GM12878 (cell line): ENCODE data around the gene TMEM94. TPM values are rescaled to one million over a fixed set of nuclear protein-coding genes. Genes with fewer than 3 reads are reported as not detected.

Source experiments
- ATAC-seq: fragments of 200-7000 bp; cut with Tn5 transposase; 3 replicates; pipeline ENCODE4 v1.9.1; 2020; ENCODE audit warnings: mild to moderate bottlenecking, moderate library complexity
- BruUV-seq: library from RNA; stranded (reverse); fragments of 400-500 nt; replicated peaks from 2 replicates; lab custom pipeline; 2021; lab: Mats Ljungman, UMichigan
- CTCF ChIA-PET: fragments of 300-600 bp; sonication (Branson Sonifier 250); formaldehyde crosslinking; extraction: SDS; loops from one replicate; lab custom pipeline; 2021; ENCODE audit warnings: inconsistent platforms; lab: Yijun Ruan, JAX
- POLR2A ChIA-PET: fragments of 350-600 bp; formaldehyde crosslinking; extraction: SDS; loops from one replicate; lab custom pipeline; 2021; ENCODE audit warnings: inconsistent platforms; lab: Charles Lee
- RAD21 ChIA-PET: fragments of 300-600 bp; sonication (Branson Sonifier 250); formaldehyde crosslinking; loops from one replicate; lab custom pipeline; 2023; ENCODE audit warnings: antibody characterized with exemption; ENCODE audit not compliant: unreplicated experiment; lab: Charles Lee
- SMC1A ChIA-PET: fragments of 300-600 bp; sonication (Branson Sonifier 250); formaldehyde crosslinking; loops from one replicate; lab custom pipeline; 2023; ENCODE audit not compliant: unreplicated experiment, uncharacterized antibody; lab: Charles Lee
- DNase-seq: peaks from one replicate; pipeline ENCODE4 v3.0.0-alpha.2; 2011; ENCODE audit warnings: low read depth, low spot score
- FAIRE-seq: peaks from 3 replicates; lab custom pipeline; 2011; peaks lifted over from hg19 to GRCh38; lab: Jason Lieb, UNC
- H2AFZ ChIP-seq: 2 replicates; pipeline ENCODE4 v1.6.0; 2011; ENCODE audit warnings: low read depth, low read length, control low read depth; ENCODE audit not compliant: control insufficient read depth
- H3K27ac ChIP-seq: 2 replicates; pipeline ENCODE4 v1.5.1; 2011; ENCODE audit warnings: control low read depth; ENCODE audit not compliant: control insufficient read depth, insufficient read depth
- H3K27me3 ChIP-seq, 2 experiments: replicated peaks in 1 of 2; 2 replicates each; pipeline versions ENCODE4 v1.6.0 to v1.6.1; 2011; ENCODE audit warnings: low read length in 1 of 2; ENCODE audit not compliant: control insufficient read depth in 2 of 2, insufficient read depth in 2 of 2
- H3K36me3 ChIP-seq, 2 experiments: 2 replicates each; pipeline ENCODE4 v1.5.1; 2011; ENCODE audit warnings: low read length in 1 of 2; ENCODE audit not compliant: control insufficient read depth in 2 of 2, insufficient read depth in 2 of 2
- H3K4me1 ChIP-seq: 2 replicates; pipeline ENCODE4 v1.6.1; 2011; ENCODE audit warnings: mild to moderate bottlenecking, low read length, moderate library complexity, mixed read lengths; ENCODE audit not compliant: control insufficient read depth, insufficient read depth
- H3K4me2 ChIP-seq: 2 replicates; pipeline ENCODE4 v1.6.0; 2011; ENCODE audit warnings: control low read depth; ENCODE audit not compliant: control insufficient read depth, insufficient read depth
- H3K4me3 ChIP-seq: fragments of 200-600 bp; sonication (generic); 2 replicates; pipeline ENCODE4 v1.5.1; 2016
- H3K79me2 ChIP-seq: 2 replicates; pipeline ENCODE4 v1.6.0; 2011; ENCODE audit warnings: low read length; ENCODE audit not compliant: control insufficient read depth, insufficient read depth
- H3K9ac ChIP-seq: 2 replicates; pipeline ENCODE4 v1.8.0; 2011; ENCODE audit warnings: low read length, control low read depth, mixed read lengths; ENCODE audit not compliant: control insufficient read depth, insufficient read depth
- H3K9me3 ChIP-seq: replicated peaks from 3 replicates; pipeline ENCODE4 v1.5.1; 2011; ENCODE audit warnings: mild to moderate bottlenecking, low read length; ENCODE audit not compliant: control insufficient read depth, insufficient read depth
- H4K20me1 ChIP-seq: 2 replicates; pipeline ENCODE4 v1.6.0; 2011; ENCODE audit not compliant: control insufficient read depth, insufficient read depth
- ASH2L ChIP-seq: fragments of 300-600, 200-600 bp; sonication (generic); IDR thresholded peaks from 2 replicates; pipeline ENCODE4 v1.6.1; 2017; ENCODE audit warnings: low read depth, mild to moderate bottlenecking, borderline replicate concordance
- ATF3 ChIP-seq: IDR thresholded peaks from 2 replicates; pipeline ENCODE4 v1.6.1; 2011; ENCODE audit warnings: low read depth, mild to moderate bottlenecking, low read length, moderate library complexity, borderline replicate concordance; ENCODE audit errors: extremely low read depth
- CHD1 ChIP-seq: IDR thresholded peaks from 2 replicates; pipeline ENCODE4 v1.6.1; 2012; ENCODE audit warnings: low read depth, low read length, improper control_type of control experiment
- CREM ChIP-seq: IDR thresholded peaks from 2 replicates; pipeline ENCODE4 v1.6.1; 2014; ENCODE audit warnings: antibody characterized with exemption, low read depth
- EGR1 ChIP-seq, 2 experiments: IDR thresholded peaks; 1 replicate in 1 of 2; 2 replicates in 1 of 2; pipeline ENCODE4 v1.6.1; 2011 to 2012; ENCODE audit warnings: low read depth in 2 of 2, low read length in 2 of 2, borderline replicate concordance in 1 of 2, mild to moderate bottlenecking in 1 of 2, moderate library complexity in 1 of 2
- EZH2 ChIP-seq: IDR thresholded peaks from 2 replicates; pipeline ENCODE4 v1.6.1; 2012; ENCODE audit warnings: low read depth, mild to moderate bottlenecking, control low read depth, inconsistent platforms, low read length, borderline replicate concordance; ENCODE audit not compliant: control insufficient read depth
- HSF1 ChIP-seq: fragments of 150-350 bp; IDR thresholded peaks from 2 replicates; pipeline ENCODE4 v1.6.1; 2014; ENCODE audit warnings: mild to moderate bottlenecking, low read depth, low read length
- JUNB ChIP-seq: IDR thresholded peaks from 2 replicates; pipeline ENCODE4 v1.6.1; 2016; ENCODE audit warnings: antibody characterized with exemption, mild to moderate bottlenecking
- MXI1 ChIP-seq: fragments of 150-350 bp; IDR thresholded peaks from 2 replicates; pipeline ENCODE4 v1.6.1; 2011; ENCODE audit warnings: low read depth, mild to moderate bottlenecking, inconsistent platforms, low read length, improper control_type of control experiment
- MYC ChIP-seq: IDR thresholded peaks from 2 replicates; pipeline ENCODE4 v1.6.1; 2011; ENCODE audit warnings: mild to moderate bottlenecking, low read length, moderate library complexity, inconsistent platforms; ENCODE audit not compliant: insufficient read depth, insufficient replicate concordance, insufficient read length, severe bottlenecking
- NFXL1 ChIP-seq: fragments of 450-650 bp; IDR thresholded peaks from 2 replicates; pipeline ENCODE4 v1.6.1; 2017; ENCODE audit warnings: antibody characterized with exemption, mild to moderate bottlenecking, borderline replicate concordance
- NFYB ChIP-seq: IDR thresholded peaks from 2 replicates; pipeline ENCODE4 v1.6.1; 2011; ENCODE audit warnings: low read depth, mild to moderate bottlenecking, low read length, improper control_type of control experiment, moderate library complexity; ENCODE audit not compliant: insufficient read depth
- PKNOX1 ChIP-seq: fragments of 450-650 bp; IDR thresholded peaks from 2 replicates; pipeline ENCODE4 v1.6.1; 2016; ENCODE audit warnings: mild to moderate bottlenecking
- SMAD1 ChIP-seq: fragments of 450-650 bp; IDR thresholded peaks from 2 replicates; pipeline ENCODE4 v1.6.1; 2018; ENCODE audit warnings: mild to moderate bottlenecking, low read depth; ENCODE audit not compliant: partially characterized antibody
- SRF ChIP-seq, 2 experiments: IDR thresholded peaks; 2 replicates each; pipeline ENCODE4 v1.6.1; 2011; ENCODE audit warnings: low read depth in 2 of 2, low read length in 2 of 2, mild to moderate bottlenecking in 1 of 2, moderate library complexity in 1 of 2
- TCF3 ChIP-seq: IDR thresholded peaks from 2 replicates; pipeline ENCODE4 v1.6.1; 2012; ENCODE audit warnings: low read depth, mild to moderate bottlenecking, low read length, borderline replicate concordance; ENCODE audit not compliant: insufficient read depth
- USF1 ChIP-seq: IDR thresholded peaks from 2 replicates; pipeline ENCODE4 v1.6.1; 2011; ENCODE audit warnings: borderline replicate concordance, low read depth, mild to moderate bottlenecking, moderate library complexity, mixed read lengths, low read length; ENCODE audit not compliant: insufficient read depth; ENCODE audit errors: extremely low read length
- YBX1 ChIP-seq: fragments of 450-650 bp; IDR thresholded peaks from 2 replicates; pipeline ENCODE4 v1.6.1; 2016; ENCODE audit warnings: antibody characterized with exemption
- ZZZ3 ChIP-seq: IDR thresholded peaks from 2 replicates; pipeline ENCODE4 v1.6.1; 2011; ENCODE audit warnings: low read depth; ENCODE audit not compliant: control insufficient read depth, insufficient read length
- WGBS: methylation state at CpG from one replicate; pipeline ENCODE4 v1.1.6; 2016; ENCODE audit warnings: low lambda C conversion rate; ENCODE audit not compliant: insufficient replicate concordance, insufficient coverage; ENCODE audit errors: missing lambda C conversion rate; 5-methylcytosine and 5-hydroxymethylcytosine counted together
- in situ Hi-C: fragments of 300-500 bp; cut with MboI; formaldehyde crosslinking; loops from 9 replicates; pipeline ENCODE4 v1.14.3; 2018; ENCODE audit warnings: mixed read lengths
- intact Hi-C: fragments of 100-400 bp; cut with micrococcal nuclease; formaldehyde crosslinking; loops from one replicate; pipeline ENCODE4 v1.14.2; 2022; ENCODE audit not compliant: unreplicated experiment
- polyA plus RNA-seq, 11 experiments: library from polyadenylated mRNA; depleted of rRNA in 4 of 11; unstranded in 6 of 11; stranded (reverse) in 5 of 11; fragments of >200 nt; fragmentation: Nextera tagmentation in 4 of 11; fragmentation: Illumina TruSeq in 1 of 11; extraction: Ambion mirVana in 4 of 11; extraction: Trizol in 1 of 11; gene quantifications; 1 replicate in 1 of 11; 2 replicates in 10 of 11; pipeline versions ENCODE4 v1.2.1 to v1.2.3, GENCODE V29; 2011 to 2016; ENCODE audit warnings: inconsistent platforms in 2 of 11, missing spikeins in 2 of 11, low read depth in 1 of 11
- total RNA-seq, 4 experiments: library from RNA; depleted of rRNA in 3 of 4; stranded (reverse); fragments of >200 nt in 3 of 4; fragmentation: Illumina TruSeq in 1 of 4; extraction: Trizol in 1 of 4; gene quantifications; 2 replicates each; pipeline versions ENCODE4 v1.2.1 to v1.2.3, GENCODE V29; 2013 to 2021

Gene TMEM94
- total and polyA plus RNA-seq, 10 of the 15 experiments (the other 5 are each of a cell fraction or from before 2014, with no cell fraction given), result 0.31 to 70.7 (median 24.4) TPM

- Histone ChIP-seq H3K4me1 (0 out of 2 replicates have a peak, but pooled peaks cover 7% of the 10 kb centered on the region), H3K9me3 (no peaks in the 10 kb centered on the region), H2AFZ (no peak overlapping the region), H4K20me1 (no peaks in the 10 kb centered on the region), H3K79me2 (no peaks in the 10 kb centered on the region), H3K27ac (no peak overlapping the region), H3K9ac (no peak overlapping the region), H3K27me3 (peaks cover 0 to 6% of the 10 kb centered on the region in 2 experiments; a peak in 2 of 4 replicates), H3K4me2 (peak overlapping the region; percentile 91), H3K36me3 (no peaks in the 10 kb centered on the region; a peak in 1 of 4 replicates), H3K4me3 (peak overlapping the region; percentile 84; the same call in 1 of the 2 replicates)
- intact Hi-C loops (no loop called here), in situ Hi-C loops (no loop called here)
- BruUV-seq, result no TSS peak
- DNase-seq (no peak), ATAC-seq (no peak), FAIRE-seq (no peak)
- WGBS, result 70% methylated on average over 12 of the region's 13 CpGs
- ChIA-PET CTCF (interaction anchor here (1.3 to 1.4 kb wide), 2 partner anchors 10 to 64 kb away, joined by 4 read pairs; partner anchors contain the start of gene TSEN54), RAD21 (interaction anchor here (0.7 to 1.0 kb wide), 2 partner anchors 10 to 23 kb away, joined by 3 to 5 read pairs; partner anchors contain the start of gene TSEN54), POLR2A (interaction anchor here (0.7 to 1.1 kb wide), 2 partner anchors 9 to 167 kb away, joined by 3 to 4 read pairs; no protein-coding TSS in a partner anchor), SMC1A (interaction anchor here (0.7 to 1.6 kb wide), 3 partner anchors 8 to 44 kb away, joined by 3 to 4 read pairs (median 3); partner anchors contain the start of gene TSEN54)
- no peak for TF ChIP-seq SMAD1
- no peak for TF ChIP-seq MXI1
- TF ChIP-seq ATF3, result no peak
- TF ChIP-seq ZZZ3, result no peak
- no peak for TF ChIP-seq HSF1
- no peak for TF ChIP-seq EZH2
- TF ChIP-seq TCF3, result no peak
- no peak for TF ChIP-seq CREM
- no peak for TF ChIP-seq EGR1 (IDR thresholded peaks at IDR 0.05; ENCODE audit: borderline replicate concordance in 1 of 2, low read depth in 2 of 2, low read length in 2 of 2)
- no peak for TF ChIP-seq MYC
- no peak for TF ChIP-seq SRF (IDR thresholded peaks at IDR 0.05; ENCODE audit: low read depth in 2 of 2, low read length in 2 of 2)
- no peak for TF ChIP-seq JUNB
- no peak for TF ChIP-seq NFYB
- no peak for TF ChIP-seq ASH2L
- TF ChIP-seq PKNOX1, result no peak
- no peak for TF ChIP-seq YBX1
- no peak for TF ChIP-seq USF1
- no peak for TF ChIP-seq CHD1
- no peak for TF ChIP-seq NFXL1
Measured at GRCh38 chr17:75526555-75527270, 70.3 kb downstream of the TMEM94 start.
